HL-60/S4 treated with retinoic acid at 250 ng/mL for 4 days and 3 days (cell line): Measurements from ENCODE around the gene CTAGE8.
"Not testable (repeated sequence)": the region's sequence is repeated elsewhere in the genome, so short reads cannot be mapped to it uniquely, and the experiment has no call there.

ENCODE experiments used
- in situ Hi-C: fragments of 300-500 bp; cut with MboI; formaldehyde crosslinking; loops from 2 replicates; pipeline ENCODE4 v1.7.0; 2022; ENCODE audit warnings: low sequenced_read_pairs

The CTAGE8 gene

DNA sequence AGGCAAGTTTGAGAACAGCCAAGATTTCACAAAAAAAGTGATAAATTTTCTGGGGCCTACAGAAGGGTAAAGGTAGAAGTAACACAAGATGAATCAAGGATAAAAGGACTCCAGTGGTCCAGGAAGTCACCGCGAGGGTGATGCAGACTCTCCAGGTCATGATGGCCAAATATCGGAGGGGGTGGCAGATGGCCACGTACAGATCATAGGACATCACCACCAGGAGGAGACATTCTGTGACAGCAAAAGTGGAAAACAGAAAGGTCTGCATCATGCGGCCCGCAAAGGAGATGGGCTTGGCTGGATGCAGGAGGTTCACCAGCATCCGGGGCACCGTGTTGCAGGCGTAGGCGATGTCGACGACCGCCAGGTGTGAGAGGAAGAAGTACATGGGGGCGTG, 10.0 kb downstream of the CTAGE8 start:
- in situ Hi-C loops = not testable (repeated sequence)

DNA sequence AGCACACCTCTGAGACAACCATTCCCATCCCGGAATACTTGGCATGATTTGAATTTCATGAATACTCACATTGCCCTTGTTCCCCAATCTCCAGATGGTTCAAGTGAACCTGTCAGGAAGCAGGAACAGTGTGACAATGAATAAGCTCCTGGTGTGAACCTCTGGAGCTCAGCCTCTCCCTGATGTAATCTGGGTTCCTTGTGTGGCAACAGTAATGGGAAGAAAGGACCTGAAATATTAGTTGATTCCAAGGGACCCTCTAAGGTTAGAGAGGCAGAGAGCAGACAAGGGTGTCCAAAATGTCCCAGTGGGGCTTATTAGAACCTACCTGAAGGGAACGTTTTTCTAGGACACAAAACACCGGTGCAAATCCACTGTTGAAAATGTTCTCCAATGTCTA, 13.0 kb downstream of the CTAGE8 start:
- in situ Hi-C loops = no loop called here

DNA sequence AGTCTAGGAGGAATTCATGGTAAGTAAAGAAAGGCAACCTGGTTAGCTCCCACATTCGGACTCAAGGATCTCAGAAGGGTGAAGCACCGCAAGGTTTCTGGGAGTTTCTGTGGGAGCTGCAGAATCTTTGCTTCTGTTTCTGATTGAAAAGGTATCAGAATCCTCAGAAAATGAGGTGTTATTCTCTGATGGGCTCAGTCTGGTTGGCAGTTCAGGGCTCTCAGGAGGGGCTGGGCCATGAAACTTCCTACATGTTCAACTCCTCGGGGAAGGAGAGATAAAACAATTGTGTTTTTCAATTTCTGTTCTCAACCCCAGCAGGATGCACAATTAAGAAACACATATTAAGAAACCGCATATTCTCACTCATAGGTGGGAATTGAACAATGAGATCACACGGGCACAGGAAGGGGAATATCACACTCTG, 13.6 kb downstream of the CTAGE8 start:
- in situ Hi-C loops = no loop called here

DNA sequence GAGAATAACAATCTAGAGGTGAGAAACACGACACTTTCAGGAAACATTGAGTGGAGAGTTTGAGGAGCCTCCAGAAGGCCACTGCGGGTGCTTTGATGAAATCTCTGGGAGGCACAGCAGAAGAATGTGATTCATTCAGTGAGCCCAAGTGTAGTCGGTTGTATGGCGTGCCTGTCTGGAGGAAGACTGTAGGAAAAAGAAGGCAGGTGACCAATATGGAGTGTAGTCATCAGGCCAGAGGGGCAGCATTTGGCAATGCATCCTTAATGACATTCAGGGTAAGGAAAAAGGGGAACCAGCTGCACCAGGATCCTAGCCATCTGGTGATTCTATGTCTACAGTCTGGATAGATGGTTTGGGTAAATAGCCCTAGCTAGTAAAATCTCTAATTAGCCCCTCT, 16.8 kb downstream of the CTAGE8 start:
- in situ Hi-C loops = not testable (repeated sequence)

DNA sequence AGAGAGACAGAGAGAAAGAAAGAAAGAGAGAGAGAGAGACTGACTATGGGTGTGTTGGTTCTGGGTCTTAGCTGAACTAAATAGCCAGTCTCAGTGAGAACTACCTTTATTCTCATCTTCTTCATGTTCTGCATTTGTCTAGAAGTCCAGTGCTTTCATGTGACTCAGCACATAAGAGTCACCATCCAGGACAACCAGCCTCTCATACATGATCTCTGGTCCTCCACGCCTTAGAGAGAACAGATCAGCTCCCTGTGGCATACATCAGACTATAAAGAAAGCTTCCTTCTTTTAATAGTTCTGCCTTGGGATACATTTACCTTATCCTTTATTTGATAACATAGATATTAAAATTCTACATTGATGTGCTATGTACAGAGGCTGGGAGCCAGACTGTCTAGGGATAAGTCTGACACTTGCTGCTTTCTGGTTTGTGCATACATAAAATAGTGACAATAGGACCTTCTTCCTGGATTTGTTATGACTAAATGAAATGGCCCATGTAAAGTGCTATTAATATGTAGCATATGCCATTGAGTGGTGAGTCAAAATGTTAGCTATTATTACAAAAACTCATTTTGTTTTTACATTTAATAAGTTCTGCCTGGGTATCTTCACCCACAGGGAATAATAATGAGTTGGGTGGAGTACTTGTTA, 21.3 kb downstream of the CTAGE8 start:
- in situ Hi-C loops = not testable (repeated sequence)

DNA sequence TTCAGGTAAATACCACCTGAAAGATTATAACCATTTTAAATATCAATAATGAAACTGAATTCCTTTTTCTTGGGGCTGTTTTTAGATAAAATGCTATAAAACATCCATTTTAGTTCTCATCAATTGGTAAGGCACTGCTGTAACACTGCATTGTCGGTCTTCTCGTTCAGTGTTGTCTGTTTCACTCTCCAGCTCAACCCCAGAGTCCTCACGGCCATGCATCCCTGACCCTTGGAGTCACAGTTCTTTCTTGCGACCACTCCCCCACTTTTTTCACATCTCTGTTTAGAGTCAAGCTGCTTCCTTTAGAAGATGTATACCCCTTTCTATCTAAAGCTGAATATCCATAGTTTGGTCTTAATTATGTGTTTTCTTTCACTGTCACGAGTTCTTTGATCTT, 22.1 kb downstream of the CTAGE8 start:
- in situ Hi-C loops = not testable (repeated sequence)

DNA sequence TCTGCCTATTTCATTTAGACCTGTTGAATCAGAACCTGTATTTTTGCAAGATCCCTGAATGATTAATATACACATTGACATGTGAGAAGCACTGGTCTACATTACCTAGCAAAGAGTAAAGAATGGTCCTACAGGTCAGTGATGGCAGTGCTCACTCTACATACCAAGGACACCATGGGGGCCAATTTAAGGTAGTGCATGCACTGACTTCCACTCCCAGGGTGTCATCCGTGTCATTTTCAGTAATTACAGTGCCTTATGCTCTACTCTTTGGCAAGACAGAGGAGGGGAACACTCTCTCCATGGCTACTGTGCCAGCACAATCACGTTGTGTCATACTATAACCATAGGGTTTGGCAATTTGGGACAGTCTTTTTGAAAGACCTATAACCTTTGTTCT, 23.7 kb downstream of the CTAGE8 start:
- in situ Hi-C loops = not testable (repeated sequence)

DNA sequence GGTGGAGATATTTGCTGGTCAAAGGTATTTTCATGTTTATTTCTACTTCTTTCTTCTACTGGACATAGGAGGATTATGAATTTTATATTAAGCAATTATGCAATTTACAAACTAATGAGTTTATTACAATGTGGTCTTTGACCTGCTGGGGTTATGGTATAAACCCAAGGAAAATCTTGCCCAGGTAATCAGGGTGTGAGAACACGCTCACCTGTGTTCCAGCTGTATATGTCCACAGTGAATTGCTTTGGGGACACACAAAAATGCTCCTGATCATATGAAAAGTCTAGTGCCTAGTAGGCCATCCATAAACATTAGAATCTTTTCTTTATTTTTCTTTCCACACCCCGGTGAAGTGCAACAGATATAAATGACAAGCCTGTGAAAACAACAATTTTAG, 29.7 kb downstream of the CTAGE8 start, which contains the start of gene OR2A42:
Gene OR2A42, minus strand, starts transcription at position 241 of the 400 bp plus-strand sequence. CDS start 6,762 bp downstream, outside the sequence.
- in situ Hi-C loops = not testable (repeated sequence)

DNA sequence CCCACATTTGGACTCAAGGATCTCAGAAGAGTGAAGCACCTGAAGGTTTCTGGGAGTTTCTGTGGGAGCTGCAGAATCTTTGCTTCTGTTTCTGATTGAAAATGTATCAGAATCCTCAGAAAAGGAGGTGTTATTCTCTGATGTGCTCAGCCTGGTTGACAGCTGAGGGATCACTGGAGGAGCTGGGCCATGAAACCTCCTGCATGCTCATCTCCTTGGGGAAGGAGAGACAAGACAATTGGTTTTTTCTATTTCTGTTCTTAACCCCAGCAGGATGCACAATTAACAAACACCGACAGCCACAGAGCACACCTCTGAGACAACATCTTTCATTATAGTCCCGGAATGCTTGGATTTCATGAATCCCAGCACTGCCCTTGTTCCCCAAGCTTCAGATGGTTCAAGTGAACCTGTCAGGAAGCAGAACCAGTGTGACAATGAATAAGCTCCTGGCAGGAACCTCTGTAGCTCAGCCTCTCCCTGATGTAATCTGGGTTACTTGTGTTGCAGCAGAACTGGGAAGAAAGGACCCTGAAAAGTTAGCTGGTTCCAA, 30.5 kb downstream of the CTAGE8 start:
- in situ Hi-C loops = not testable (repeated sequence)

DNA sequence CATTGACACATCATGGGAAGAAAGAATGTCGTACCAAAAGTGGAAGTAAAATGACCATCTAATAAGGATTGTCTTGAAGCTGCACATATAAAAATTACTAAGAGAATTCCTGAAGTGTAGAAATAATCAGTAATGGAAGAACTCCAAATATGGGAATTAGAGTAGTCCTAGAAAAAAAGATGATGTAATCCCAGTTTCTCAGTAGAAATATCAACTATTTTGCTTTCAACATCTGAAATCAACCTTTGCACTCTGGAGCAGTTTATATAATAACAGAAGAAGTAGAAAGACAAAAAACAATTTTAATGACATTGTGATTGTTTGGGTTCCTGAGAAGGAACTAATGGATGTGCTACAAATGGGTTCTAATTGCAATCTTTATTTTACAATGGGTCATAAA, 36.0 kb downstream of the CTAGE8 start:
- in situ Hi-C loops = not testable (repeated sequence)

DNA sequence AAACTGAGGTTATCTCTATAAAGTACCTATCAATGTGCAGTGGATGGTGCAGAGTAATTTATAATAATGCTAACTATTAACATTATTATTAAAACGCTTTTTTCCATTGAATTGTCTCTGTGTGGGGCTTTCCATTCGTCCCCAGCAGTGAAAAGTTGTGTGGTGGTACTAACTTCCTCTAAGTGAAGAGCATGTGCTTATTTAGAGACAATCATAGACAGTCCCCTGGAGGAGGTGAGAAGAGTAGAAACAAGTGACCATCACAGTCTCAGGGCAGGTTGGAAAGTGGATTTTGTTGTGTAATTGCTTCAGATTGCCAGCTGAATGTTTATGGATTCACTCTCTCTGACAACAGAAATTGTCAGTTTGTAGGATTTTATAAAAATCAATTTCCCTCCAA, 38.1 kb downstream of the CTAGE8 start:
- in situ Hi-C loops = not testable (repeated sequence)

DNA sequence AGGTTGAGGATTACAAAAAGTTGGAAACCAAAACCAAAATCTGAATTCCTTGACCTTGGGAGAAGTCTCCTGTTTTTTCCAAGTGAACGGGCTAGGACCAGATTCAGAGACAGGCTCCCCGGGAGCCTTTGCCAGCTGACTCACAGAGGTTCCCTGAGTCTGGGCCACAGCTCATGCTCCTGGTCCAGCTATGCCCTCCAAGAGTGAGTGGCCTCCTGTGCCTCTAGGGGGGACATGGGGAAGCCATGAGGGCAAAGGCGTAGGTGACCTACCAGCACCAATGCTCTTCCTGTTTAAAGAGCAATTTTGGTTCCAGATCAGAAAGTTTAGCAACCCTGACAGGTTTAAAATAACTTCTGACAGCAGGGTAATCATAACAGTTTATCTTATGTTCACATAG, 40.3 kb downstream of the CTAGE8 start:
- in situ Hi-C loops = not testable (repeated sequence)

DNA sequence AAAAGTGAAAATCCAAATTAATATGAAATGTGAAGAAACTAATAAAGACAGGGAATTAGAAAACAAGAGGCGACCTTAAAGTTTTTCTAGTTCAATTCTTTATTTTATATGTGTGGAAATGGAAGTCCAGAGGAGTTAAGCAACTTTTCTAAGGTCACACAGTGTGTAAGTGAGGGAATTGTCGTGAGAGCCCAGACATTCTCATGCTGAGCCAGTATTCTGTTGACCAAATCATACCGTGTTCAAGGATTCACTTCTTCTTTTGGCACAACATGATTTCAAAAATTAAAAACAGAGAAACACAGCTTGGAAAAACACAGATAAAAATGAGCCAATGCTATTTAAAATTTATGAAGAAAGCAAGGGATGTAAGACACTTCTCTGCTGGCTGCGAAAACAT, 42.2 kb downstream of the CTAGE8 start:
- in situ Hi-C loops = not testable (repeated sequence)

DNA sequence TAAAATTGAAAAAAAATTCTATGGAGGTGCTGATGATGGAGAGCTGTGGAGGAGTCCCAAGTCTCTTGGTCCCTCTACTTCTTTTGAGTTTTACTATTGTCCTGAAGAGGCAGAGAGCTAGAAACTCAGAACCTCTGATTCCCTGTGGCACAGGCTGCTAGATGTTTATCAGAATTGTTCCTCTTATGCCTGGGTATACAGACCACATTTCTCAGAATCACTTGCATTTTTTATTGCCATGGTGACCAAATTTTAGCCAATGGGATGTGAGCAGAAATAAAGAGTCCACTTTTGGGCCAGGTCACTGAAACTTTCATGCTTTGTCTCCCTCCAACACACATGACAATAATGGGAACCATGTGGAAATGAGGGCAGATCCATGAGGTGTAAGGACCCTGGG, 45.4 kb downstream of the CTAGE8 start:
- in situ Hi-C loops = not testable (repeated sequence)

DNA sequence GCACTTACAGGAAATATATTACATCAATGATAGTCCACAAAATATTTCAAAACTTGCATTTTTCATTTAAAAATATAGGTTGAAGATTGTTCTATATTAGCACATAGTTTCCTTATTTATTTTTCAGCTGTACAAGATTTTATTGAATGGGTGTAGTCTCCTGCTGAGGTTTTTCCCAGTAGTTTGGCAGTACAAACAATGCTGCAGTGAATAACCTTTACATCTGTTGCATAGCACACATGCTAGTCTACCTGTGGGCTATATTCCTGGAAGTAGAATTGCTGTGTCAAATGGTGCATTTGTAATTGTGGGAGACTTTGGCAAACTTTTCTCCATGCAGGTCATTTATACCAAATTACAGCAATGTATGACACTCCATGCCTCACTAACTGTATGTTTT, 48.6 kb downstream of the CTAGE8 start:
- in situ Hi-C loops = not testable (repeated sequence)

DNA sequence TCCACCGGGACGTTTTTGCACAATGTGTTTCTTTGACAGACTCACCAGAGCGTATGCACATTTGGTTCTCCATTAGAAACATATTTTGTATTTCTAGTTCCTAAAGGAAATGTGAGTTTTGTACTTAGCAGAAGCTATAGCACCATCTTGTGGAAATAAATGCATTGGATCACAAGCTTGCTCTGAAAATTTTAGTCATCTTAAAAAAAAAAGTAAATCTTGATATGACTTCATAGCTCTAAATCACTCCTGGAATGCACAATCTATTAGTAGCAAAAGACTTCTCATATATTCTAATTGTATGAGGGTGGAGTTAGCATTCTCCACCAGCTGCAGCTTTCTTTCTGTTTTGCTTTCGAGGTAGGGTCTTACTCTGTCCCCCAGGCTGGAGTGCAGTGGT, 49.9 kb downstream of the CTAGE8 start:
- in situ Hi-C loops = not testable (repeated sequence)

DNA sequence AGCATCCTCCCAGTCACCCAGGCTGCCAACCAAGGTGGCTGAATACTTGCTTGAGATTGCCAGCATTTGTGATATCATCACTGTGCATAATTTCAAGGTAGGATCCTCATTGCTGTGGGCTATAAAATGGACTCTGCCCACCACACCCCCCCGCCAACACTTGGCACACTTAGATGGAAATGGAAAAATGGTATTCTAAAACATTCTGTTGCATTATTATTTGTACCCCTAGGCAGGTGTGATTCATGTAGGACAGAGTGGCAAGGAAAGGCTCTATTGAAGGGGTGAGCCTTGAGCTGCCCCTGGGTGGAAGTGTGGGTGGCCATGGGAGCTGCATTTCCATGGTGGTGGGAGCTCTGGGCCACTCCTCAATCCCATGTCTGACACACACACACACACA, 50.5 kb downstream of the CTAGE8 start:
- in situ Hi-C loops = not testable (repeated sequence)

DNA sequence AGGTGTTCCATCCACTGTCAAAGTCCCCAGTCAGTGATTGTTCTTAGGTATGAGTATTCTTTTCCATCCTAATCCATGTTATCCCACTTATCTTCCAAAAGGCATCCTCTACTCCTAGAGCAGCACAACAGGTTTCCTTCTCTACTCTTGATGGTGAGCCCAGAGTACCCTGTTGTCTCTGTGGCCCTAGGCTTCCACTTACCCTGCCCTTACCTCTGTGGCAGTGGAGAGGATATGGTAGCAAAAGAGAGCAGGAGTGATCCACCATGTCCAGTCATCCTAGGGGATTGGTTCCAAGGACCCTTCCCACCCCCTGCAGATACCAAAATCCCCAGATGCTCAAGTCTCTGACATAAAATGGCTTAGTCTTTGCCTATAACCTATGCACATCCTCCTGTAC, 51.9 kb downstream of the CTAGE8 start:
- in situ Hi-C loops = not testable (repeated sequence)
